ENCODE data around the gene RBM48. TPM values are rescaled to one million over a fixed set of nuclear protein-coding genes. Genes with fewer than 3 reads are reported as not detected.

The RBM48 gene
- total RNA-seq, 1 donor from 2014 or later, result 15.4 TPM

DNA sequence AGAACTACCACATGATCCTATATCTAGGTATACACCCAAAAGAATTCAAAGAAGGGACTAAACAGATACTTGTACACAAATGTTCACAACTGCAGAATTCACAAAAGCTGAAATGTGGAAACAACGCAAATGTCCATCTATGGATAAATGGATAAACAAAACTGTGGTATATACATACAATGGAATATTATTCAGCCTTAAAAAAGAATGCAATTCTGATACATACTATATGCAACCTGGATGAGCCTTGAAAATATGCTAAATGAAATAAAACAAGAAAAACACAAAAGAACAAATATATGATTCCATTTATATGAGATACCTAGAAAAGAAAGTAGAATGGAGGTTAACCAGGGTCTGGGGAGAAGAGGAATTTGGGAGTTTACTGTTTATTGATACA, 54.4 kb downstream of the RBM48 start:
- no peak for DNase-seq
- Mint-ChIP-seq H3K4me3 (ENCODE audit: unreplicated experiment) (no peak overlapping the region), H3K27me3 (ENCODE audit: unreplicated experiment) (no peaks in the 10 kb centered on the region), H3K36me3 (ENCODE audit: unreplicated experiment) (no peaks in the 10 kb centered on the region), H3K4me1 (ENCODE audit: low read depth, unreplicated experiment) (peaks cover 5% of the 10 kb centered on the region), H3K27ac (ENCODE audit: unreplicated experiment) (no peak overlapping the region), H3K9me3 (ENCODE audit: unreplicated experiment) (peaks cover 2% of the 10 kb centered on the region)
- TF ChIP-seq, protein P1, sequence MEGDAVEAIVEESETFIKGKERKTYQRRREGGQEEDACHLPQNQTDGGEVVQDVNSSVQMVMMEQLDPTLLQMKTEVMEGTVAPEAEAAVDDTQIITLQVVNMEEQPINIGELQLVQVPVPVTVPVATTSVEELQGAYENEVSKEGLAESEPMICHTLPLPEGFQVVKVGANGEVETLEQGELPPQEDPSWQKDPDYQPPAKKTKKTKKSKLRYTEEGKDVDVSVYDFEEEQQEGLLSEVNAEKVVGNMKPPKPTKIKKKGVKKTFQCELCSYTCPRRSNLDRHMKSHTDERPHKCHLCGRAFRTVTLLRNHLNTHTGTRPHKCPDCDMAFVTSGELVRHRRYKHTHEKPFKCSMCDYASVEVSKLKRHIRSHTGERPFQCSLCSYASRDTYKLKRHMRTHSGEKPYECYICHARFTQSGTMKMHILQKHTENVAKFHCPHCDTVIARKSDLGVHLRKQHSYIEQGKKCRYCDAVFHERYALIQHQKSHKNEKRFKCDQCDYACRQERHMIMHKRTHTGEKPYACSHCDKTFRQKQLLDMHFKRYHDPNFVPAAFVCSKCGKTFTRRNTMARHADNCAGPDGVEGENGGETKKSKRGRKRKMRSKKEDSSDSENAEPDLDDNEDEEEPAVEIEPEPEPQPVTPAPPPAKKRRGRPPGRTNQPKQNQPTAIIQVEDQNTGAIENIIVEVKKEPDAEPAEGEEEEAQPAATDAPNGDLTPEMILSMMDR (IDR thresholded peaks at IDR 0.05; ENCODE audit: partially characterized antibody, unreplicated experiment), result no peak

- Mint-ChIP-seq H3K4me1 (ENCODE audit: low read depth, unreplicated experiment) (peaks cover 16% of the 10 kb centered on the region), H3K4me3 (ENCODE audit: unreplicated experiment) (no peak overlapping the region), H3K27ac (ENCODE audit: unreplicated experiment) (no peak overlapping the region), H3K9me3 (ENCODE audit: unreplicated experiment) (peaks cover 2% of the 10 kb centered on the region), H3K27me3 (ENCODE audit: unreplicated experiment) (no peaks in the 10 kb centered on the region), H3K36me3 (ENCODE audit: unreplicated experiment) (no peaks in the 10 kb centered on the region)
- DNase-seq, result no peak
- TF ChIP-seq, protein P1 (IDR thresholded peaks at IDR 0.05; ENCODE audit: partially characterized antibody, unreplicated experiment), result no peak
Observed at GRCh38 chr7:92584953-92585352, 56.4 kb downstream of the RBM48 start.

DNA sequence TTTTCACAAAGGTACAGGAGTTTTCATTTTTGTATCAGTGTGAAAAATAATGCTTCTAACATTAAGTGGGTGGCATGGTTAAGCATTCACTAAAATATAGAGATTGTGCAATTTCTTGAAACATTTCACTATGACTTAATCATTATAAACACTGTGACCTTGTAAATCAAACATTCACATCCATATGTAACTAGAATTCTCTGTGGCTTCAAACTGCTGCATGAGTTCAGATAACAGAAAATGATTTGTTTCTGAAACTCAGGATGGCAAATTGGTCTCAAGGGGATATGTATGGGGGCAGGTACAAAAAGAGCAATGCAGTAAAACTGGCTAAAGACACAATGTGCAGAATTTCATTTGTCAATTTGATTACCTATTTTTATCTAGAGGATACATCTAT, 57.8 kb downstream of the RBM48 start:
- no peak overlapping the region for H3K4me3 Mint-ChIP-seq (ENCODE audit: unreplicated experiment)

DNA sequence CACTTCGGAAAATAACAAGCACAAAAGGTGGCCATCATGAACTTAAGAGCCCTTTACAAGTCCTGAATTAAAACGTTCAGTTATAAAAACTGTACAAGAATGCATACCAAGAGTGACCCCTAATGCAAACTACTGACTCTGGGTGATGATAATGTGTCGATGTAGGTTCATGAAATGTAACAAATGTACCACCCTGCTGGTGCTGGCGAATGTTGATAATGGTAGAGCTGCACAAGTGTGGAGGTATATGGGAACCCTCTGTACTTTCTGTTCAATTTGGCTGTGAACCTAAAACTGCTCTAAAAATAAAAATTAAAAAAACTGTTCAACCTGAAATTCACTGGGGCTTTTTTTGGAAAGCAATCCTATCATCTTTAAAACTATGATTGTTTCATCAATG, 58.2 kb downstream of the RBM48 start:
- TF ChIP-seq, protein P1 (IDR thresholded peaks at IDR 0.05; ENCODE audit: partially characterized antibody, unreplicated experiment), result no peak
- no peak overlapping the region for H3K27ac Mint-ChIP-seq (ENCODE audit: unreplicated experiment)
- H3K4me3 Mint-ChIP-seq (ENCODE audit: unreplicated experiment), result no peak overlapping the region
- H3K36me3 Mint-ChIP-seq (ENCODE audit: unreplicated experiment), result no peaks in the 10 kb centered on the region
- peaks cover 4% of the 10 kb centered on the region for H3K9me3 Mint-ChIP-seq (ENCODE audit: unreplicated experiment)
- H3K27me3 Mint-ChIP-seq (ENCODE audit: unreplicated experiment), result peaks cover 2% of the 10 kb centered on the region
- H3K4me1 Mint-ChIP-seq (ENCODE audit: low read depth, unreplicated experiment), result peaks cover 16% of the 10 kb centered on the region
- DNase-seq, result no peak

More for the DNA sequence above, 57.8 kb downstream of the RBM48 start:
- no peak for DNase-seq
- H3K9me3 Mint-ChIP-seq (ENCODE audit: unreplicated experiment), result peaks cover 4% of the 10 kb centered on the region
- H3K4me1 Mint-ChIP-seq (ENCODE audit: low read depth, unreplicated experiment), result peaks cover 16% of the 10 kb centered on the region
- no peaks in the 10 kb centered on the region for H3K27me3 Mint-ChIP-seq (ENCODE audit: unreplicated experiment)
- H3K36me3 Mint-ChIP-seq (ENCODE audit: unreplicated experiment), result no peaks in the 10 kb centered on the region
- H3K27ac Mint-ChIP-seq (ENCODE audit: unreplicated experiment), result no peak overlapping the region
- TF ChIP-seq, protein P1 (IDR thresholded peaks at IDR 0.05; ENCODE audit: partially characterized antibody, unreplicated experiment), result no peak

Other genes starting within 250 kb of the RBM48 start
- 20.3 TPM for gene GATAD1, start 81.3 kb upstream of the RBM48 start, total RNA-seq (ENCODE audit: unreplicated experiment)
- gene ERVW-1, start 50.8 kb upstream of the RBM48 start, total RNA-seq (ENCODE audit: unreplicated experiment), result not detected
- 21.2 TPM for gene PEX1, start 275 bp upstream of the RBM48 start, total RNA-seq (ENCODE audit: unreplicated experiment)
- gene FAM133B, start 61.6 kb downstream of the RBM48 start, total RNA-seq (ENCODE audit: unreplicated experiment), result 25.0 TPM